ENCODE data around the gene XXYLT1. TPM values are rescaled to one million over a fixed set of nuclear protein-coding genes. Genes with fewer than 3 reads are reported as not detected.

Gene XXYLT1
- total RNA-seq, 2 experiments from 2014 or later, result 3.1 to 3.7 TPM

DNA sequence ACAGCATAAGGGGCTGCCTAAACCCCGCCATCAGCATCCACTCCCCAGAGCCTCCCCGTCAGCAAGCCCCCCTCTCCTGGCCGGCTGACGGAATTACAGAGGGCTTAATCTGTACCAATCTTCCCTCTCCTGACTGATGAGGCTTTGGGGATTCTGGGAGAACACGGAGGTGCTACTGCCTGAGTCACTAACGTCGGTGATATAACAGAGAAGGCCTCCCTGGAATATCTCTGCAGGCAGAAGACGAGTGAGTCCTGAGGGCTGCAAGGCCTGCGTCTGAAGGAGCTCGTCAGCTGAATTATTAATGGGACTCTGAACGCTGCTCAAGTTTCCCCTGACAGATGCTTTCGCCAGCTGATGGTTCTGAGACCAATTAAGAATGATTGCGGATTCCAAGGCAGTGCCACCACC lies 147.7 kb downstream of the XXYLT1 start:
- Histone ChIP-seq H3K36me3 (ENCODE audit: insufficient read depth, low read length) (no peaks in the 10 kb centered on the region), H3K4me3 (ENCODE audit: low read length) (no peak overlapping the region), H3K4me1 (ENCODE audit: insufficient read depth, low read length) (peaks cover 6% of the 10 kb centered on the region), H3K9me3 (ENCODE audit: control insufficient read depth in 1 of 2, insufficient read depth in 1 of 2, low read length in 2 of 2) (no peaks in the 10 kb centered on the region), H3K27me3 (ENCODE audit: control insufficient read depth in 1 of 2, insufficient read depth in 2 of 2, low read length in 2 of 2) (no peaks in the 10 kb centered on the region), H3K27ac (ENCODE audit: low read depth in 1 of 2, low read length in 2 of 2) (no peak overlapping the region)
- Mint-ChIP-seq H3K4me1 (ENCODE audit: low read depth) (peaks cover 5% of the 10 kb centered on the region), H3K4me3 (no peak overlapping the region), H3K27ac (no peak overlapping the region), H3K36me3 (ENCODE audit: low read depth) (no peaks in the 10 kb centered on the region), H3K9me3 (no peaks in the 10 kb centered on the region), H3K27me3 (no peaks in the 10 kb centered on the region)
- TF ChIP-seq, protein P1, sequence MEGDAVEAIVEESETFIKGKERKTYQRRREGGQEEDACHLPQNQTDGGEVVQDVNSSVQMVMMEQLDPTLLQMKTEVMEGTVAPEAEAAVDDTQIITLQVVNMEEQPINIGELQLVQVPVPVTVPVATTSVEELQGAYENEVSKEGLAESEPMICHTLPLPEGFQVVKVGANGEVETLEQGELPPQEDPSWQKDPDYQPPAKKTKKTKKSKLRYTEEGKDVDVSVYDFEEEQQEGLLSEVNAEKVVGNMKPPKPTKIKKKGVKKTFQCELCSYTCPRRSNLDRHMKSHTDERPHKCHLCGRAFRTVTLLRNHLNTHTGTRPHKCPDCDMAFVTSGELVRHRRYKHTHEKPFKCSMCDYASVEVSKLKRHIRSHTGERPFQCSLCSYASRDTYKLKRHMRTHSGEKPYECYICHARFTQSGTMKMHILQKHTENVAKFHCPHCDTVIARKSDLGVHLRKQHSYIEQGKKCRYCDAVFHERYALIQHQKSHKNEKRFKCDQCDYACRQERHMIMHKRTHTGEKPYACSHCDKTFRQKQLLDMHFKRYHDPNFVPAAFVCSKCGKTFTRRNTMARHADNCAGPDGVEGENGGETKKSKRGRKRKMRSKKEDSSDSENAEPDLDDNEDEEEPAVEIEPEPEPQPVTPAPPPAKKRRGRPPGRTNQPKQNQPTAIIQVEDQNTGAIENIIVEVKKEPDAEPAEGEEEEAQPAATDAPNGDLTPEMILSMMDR (IDR thresholded peaks at IDR 0.05), result no peak
- ChIA-PET CTCF (no interaction called here), POLR2A (no interaction called here)
- no peak for ATAC-seq (ENCODE audit: poor library complexity)
- intact Hi-C loops (cut with DNase I, micrococcal nuclease), result no loop called here
- DNase-seq, result no peak

DNA sequence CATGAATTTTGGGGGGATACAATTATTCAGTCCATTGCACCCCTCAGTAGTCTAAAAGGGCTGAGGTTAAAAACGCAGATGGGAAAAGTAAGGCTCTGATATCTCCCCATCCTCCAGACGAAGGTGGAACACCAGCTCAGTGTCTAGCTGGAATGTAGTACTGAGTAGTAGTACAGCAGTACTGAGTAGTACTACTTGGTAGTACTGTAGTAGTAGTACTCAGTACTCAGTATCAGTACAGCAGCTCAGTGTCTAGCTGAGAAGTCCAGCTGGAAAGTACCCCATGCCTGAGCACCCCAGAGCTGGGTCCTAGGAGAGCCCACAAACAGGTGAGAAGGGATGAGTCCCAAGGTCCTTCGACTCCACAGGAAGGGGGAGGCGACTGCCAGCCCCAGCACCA lies 148.7 kb downstream of the XXYLT1 start:
- no peak for DNase-seq
- H3K4me1 Mint-ChIP-seq (ENCODE audit: low read depth), result peaks cover 7% of the 10 kb centered on the region
- ChIA-PET POLR2A (no interaction called here), CTCF (no interaction called here)
- Histone ChIP-seq H3K27me3 (ENCODE audit: control insufficient read depth in 1 of 2, insufficient read depth in 2 of 2, low read length in 2 of 2) (no peaks in the 10 kb centered on the region), H3K9me3 (ENCODE audit: control insufficient read depth in 1 of 2, insufficient read depth in 1 of 2, low read length in 2 of 2) (no peaks in the 10 kb centered on the region), H3K27ac (ENCODE audit: low read depth in 1 of 2, low read length in 2 of 2) (no peak overlapping the region), H3K4me1 (ENCODE audit: insufficient read depth, low read length) (no peaks in the 10 kb centered on the region), H3K36me3 (ENCODE audit: insufficient read depth, low read length) (no peaks in the 10 kb centered on the region), H3K4me3 (ENCODE audit: low read length) (no peak overlapping the region)
- H3K27ac Mint-ChIP-seq, result no peak overlapping the region
- intact Hi-C loops (cut with DNase I, micrococcal nuclease), result no loop called here
- no peak for ATAC-seq (ENCODE audit: poor library complexity)
- no peaks in the 10 kb centered on the region for H3K9me3 Mint-ChIP-seq
- no peaks in the 10 kb centered on the region for H3K36me3 Mint-ChIP-seq (ENCODE audit: low read depth)
- no peak overlapping the region for H3K4me3 Mint-ChIP-seq
- TF ChIP-seq, protein P1 (IDR thresholded peaks at IDR 0.05), result no peak
- H3K27me3 Mint-ChIP-seq, result no peaks in the 10 kb centered on the region

DNA sequence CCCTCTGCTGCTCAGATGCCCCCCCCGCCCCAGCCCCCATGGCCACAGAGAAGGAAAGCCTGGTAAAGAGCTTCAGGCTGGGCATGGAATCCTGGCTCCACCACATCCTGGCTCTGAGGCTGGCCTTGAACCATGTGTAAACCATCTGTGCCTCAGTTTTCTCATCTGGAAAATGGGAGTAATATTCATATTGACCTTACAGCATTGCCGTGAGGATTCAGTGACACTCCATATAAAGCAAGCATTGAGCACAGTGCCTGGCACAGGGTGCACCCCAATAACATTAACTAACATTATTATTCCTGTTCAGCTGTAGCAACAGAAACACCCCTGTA lies 150.7 kb downstream of the XXYLT1 start:
- Histone ChIP-seq H3K27me3 (ENCODE audit: control insufficient read depth in 1 of 2, insufficient read depth in 2 of 2, low read length in 2 of 2) (no peaks in the 10 kb centered on the region), H3K36me3 (ENCODE audit: insufficient read depth, low read length) (no peaks in the 10 kb centered on the region), H3K9me3 (ENCODE audit: control insufficient read depth in 1 of 2, insufficient read depth in 1 of 2, low read length in 2 of 2) (no peaks in the 10 kb centered on the region), H3K27ac (ENCODE audit: low read depth in 1 of 2, low read length in 2 of 2) (no peak overlapping the region), H3K4me3 (ENCODE audit: low read length) (no peak overlapping the region), H3K4me1 (ENCODE audit: insufficient read depth, low read length) (no peaks in the 10 kb centered on the region)
- DNase-seq (no peak), ATAC-seq (ENCODE audit: poor library complexity) (no peak)
- ChIA-PET POLR2A (interaction anchor here (1.2 kb wide), 1 partner anchor 13 kb away, joined by 4 read pairs; no protein-coding TSS in a partner anchor), CTCF (no interaction called here)
- Mint-ChIP-seq H3K36me3 (ENCODE audit: low read depth) (no peaks in the 10 kb centered on the region), H3K4me1 (ENCODE audit: low read depth) (peaks cover 7% of the 10 kb centered on the region), H3K4me3 (no peak overlapping the region), H3K27me3 (no peaks in the 10 kb centered on the region), H3K9me3 (no peaks in the 10 kb centered on the region), H3K27ac (no peak overlapping the region)
- TF ChIP-seq, protein P1 (IDR thresholded peaks at IDR 0.05), result no peak
- intact Hi-C loops (cut with DNase I, micrococcal nuclease), result no loop called here
